Measurements from ENCODE around the gene IFIT3.

DNA sequence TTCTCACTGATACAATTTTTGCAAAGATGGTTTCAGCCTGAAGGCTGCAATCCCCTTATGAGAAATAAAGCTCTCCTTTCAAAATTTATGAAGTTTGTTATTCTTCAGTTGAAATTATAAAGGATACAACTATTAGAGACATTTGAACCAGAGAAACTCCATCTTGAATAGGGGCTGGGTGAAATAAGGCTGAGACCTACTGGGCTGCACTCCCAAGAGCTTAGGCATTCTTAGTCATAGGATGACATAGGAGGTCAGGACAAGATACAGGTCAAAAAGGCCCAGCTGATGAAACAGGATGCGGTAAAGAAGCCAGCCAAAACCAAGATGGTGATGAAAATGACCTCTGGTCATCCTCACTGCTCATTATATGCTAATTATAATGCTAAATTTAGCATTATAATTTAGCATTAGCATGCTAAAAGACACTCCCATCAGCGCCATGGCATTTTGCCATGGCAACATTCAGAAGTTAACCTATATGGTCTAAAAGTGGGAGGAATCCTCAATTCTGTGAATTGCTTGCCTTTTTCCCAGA lies 27.7 kb downstream of the IFIT3 start:
- TF ChIP-seq POLR2A (IDR thresholded peaks at IDR 0.05): no peak
- no peak for TF ChIP-seq POLR2AphosphoS5 (IDR thresholded peaks at IDR 0.05)
- TF ChIP-seq, protein P1, sequence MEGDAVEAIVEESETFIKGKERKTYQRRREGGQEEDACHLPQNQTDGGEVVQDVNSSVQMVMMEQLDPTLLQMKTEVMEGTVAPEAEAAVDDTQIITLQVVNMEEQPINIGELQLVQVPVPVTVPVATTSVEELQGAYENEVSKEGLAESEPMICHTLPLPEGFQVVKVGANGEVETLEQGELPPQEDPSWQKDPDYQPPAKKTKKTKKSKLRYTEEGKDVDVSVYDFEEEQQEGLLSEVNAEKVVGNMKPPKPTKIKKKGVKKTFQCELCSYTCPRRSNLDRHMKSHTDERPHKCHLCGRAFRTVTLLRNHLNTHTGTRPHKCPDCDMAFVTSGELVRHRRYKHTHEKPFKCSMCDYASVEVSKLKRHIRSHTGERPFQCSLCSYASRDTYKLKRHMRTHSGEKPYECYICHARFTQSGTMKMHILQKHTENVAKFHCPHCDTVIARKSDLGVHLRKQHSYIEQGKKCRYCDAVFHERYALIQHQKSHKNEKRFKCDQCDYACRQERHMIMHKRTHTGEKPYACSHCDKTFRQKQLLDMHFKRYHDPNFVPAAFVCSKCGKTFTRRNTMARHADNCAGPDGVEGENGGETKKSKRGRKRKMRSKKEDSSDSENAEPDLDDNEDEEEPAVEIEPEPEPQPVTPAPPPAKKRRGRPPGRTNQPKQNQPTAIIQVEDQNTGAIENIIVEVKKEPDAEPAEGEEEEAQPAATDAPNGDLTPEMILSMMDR (IDR thresholded peaks at IDR 0.05 in 8 of 11, conservative IDR thresholded peaks at IDR 0.05 in 3 of 11): no peak
